MCF 10A (cell line): Measurements from ENCODE around the gene BACH2. TPM values are rescaled to one million over a fixed set of nuclear protein-coding genes. Genes with fewer than 3 reads are reported as not detected.

ENCODE experiments used
- BruUV-seq: library from RNA; stranded (reverse); fragments of 400-500 nt; replicated peaks from 2 replicates; lab custom pipeline; 2021; lab: Mats Ljungman, UMichigan
- CTCF ChIA-PET: fragments of 300-600 bp; sonication (Branson Sonifier 250); formaldehyde crosslinking; extraction: SDS; loops from one replicate; lab custom pipeline; 2021; ENCODE audit warnings: antibody characterized with exemption, inconsistent platforms; lab: Yijun Ruan, JAX
- POLR2A ChIA-PET: fragments of 300-600, 350-650 bp; sonication (Branson Sonifier 250); formaldehyde crosslinking; extraction: SDS; loops from one replicate; lab custom pipeline; 2020; ENCODE audit warnings: antibody characterized with exemption, inconsistent platforms; lab: Yijun Ruan, JAX
- DNase-seq: peaks from one replicate; pipeline ENCODE4 v3.0.0-alpha.2; 2018; ENCODE audit not compliant: unreplicated experiment
- H3K27ac Mint-ChIP-seq: one replicate; pipeline ENCODE4 v1.8.0; 2022; ENCODE audit warnings: mild to moderate bottlenecking, low read depth, mixed read lengths; ENCODE audit not compliant: unreplicated experiment
- H3K27me3 Mint-ChIP-seq: one replicate; pipeline ENCODE4 v1.8.0; 2022; ENCODE audit warnings: mixed read lengths; ENCODE audit not compliant: insufficient read depth, unreplicated experiment
- H3K36me3 Mint-ChIP-seq: one replicate; pipeline ENCODE4 v1.8.0; 2022; ENCODE audit warnings: mild to moderate bottlenecking, moderate library complexity, mixed read lengths; ENCODE audit not compliant: insufficient read depth, unreplicated experiment
- H3K4me1 Mint-ChIP-seq: one replicate; pipeline ENCODE4 v1.8.0; 2022; ENCODE audit warnings: mixed read lengths; ENCODE audit not compliant: insufficient read depth, unreplicated experiment
- H3K4me3 Mint-ChIP-seq: one replicate; pipeline ENCODE4 v1.8.0; 2022; ENCODE audit warnings: mild to moderate bottlenecking, moderate library complexity, mixed read lengths; ENCODE audit not compliant: unreplicated experiment
- H3K9me3 Mint-ChIP-seq: one replicate; pipeline ENCODE4 v1.8.0; 2022; ENCODE audit warnings: mixed read lengths; ENCODE audit not compliant: unreplicated experiment
- intact Hi-C: fragments of 100-400 bp; cut with micrococcal nuclease; formaldehyde crosslinking; loops from 2 replicates; pipeline ENCODE4 v1.14.1; 2022
- total RNA-seq: library from RNA; stranded (reverse); gene quantifications from 2 replicates; pipeline ENCODE4 v1.2.3, GENCODE V29; 2022
- TF ChIP-seq, protein P1 (sequence below): fragments of 200-600 bp; IDR thresholded peaks from one replicate; pipeline ENCODE4 v1.8.0; 2022; ENCODE audit warnings: antibody characterized with exemption, mild to moderate bottlenecking; ENCODE audit not compliant: unreplicated experiment

The BACH2 gene
- total RNA-seq, 1 experiment from 2014 or later = 9.9 TPM

DNA sequence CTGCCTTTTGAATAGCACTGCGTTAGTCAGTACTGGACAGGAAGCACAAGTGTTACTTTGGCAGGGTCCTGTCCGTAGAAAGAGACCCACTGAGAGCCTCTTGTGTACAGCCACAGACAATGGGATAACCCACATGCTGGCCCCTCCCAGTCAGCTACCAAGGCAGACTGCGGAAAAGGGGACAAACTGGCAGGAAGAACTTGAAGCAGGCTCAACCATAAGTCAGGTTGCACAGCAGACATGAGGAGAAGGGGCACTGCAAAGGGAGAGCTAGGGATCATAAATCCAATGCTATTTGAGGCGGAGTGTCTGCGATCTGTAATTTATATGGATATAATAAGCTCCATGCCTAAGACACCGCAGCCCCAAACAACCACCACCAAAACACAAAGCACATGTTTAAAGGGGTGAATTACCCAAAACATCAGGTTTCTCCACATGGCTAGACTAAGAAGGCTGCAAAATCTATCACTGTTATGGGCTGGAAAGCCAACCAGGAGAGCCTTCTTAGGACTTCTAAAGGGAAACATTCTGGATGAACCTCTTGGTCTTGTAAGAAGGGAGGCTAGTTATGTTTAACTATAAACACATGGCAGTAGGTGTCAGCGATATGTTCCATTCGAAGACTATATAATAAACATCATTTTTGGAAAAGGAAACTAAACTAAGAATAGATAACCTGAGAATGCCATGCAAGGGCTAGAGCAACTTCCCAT lies 141.7 kb downstream of the BACH2 start:
- DNase-seq = no peak
- Mint-ChIP-seq H3K27me3 (no peaks in the 10 kb centered on the region), H3K4me3 (no peak overlapping the region), H3K36me3 (no peaks in the 10 kb centered on the region), H3K4me1 (peaks cover 16% of the 10 kb centered on the region), H3K27ac (no peak overlapping the region), H3K9me3 (no peaks in the 10 kb centered on the region)
- ChIA-PET POLR2A (no interaction called here), CTCF (no interaction called here)
- BruUV-seq = no TSS peak
- TF ChIP-seq, protein P1, sequence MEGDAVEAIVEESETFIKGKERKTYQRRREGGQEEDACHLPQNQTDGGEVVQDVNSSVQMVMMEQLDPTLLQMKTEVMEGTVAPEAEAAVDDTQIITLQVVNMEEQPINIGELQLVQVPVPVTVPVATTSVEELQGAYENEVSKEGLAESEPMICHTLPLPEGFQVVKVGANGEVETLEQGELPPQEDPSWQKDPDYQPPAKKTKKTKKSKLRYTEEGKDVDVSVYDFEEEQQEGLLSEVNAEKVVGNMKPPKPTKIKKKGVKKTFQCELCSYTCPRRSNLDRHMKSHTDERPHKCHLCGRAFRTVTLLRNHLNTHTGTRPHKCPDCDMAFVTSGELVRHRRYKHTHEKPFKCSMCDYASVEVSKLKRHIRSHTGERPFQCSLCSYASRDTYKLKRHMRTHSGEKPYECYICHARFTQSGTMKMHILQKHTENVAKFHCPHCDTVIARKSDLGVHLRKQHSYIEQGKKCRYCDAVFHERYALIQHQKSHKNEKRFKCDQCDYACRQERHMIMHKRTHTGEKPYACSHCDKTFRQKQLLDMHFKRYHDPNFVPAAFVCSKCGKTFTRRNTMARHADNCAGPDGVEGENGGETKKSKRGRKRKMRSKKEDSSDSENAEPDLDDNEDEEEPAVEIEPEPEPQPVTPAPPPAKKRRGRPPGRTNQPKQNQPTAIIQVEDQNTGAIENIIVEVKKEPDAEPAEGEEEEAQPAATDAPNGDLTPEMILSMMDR = no peak
- intact Hi-C loops = no loop called here

DNA sequence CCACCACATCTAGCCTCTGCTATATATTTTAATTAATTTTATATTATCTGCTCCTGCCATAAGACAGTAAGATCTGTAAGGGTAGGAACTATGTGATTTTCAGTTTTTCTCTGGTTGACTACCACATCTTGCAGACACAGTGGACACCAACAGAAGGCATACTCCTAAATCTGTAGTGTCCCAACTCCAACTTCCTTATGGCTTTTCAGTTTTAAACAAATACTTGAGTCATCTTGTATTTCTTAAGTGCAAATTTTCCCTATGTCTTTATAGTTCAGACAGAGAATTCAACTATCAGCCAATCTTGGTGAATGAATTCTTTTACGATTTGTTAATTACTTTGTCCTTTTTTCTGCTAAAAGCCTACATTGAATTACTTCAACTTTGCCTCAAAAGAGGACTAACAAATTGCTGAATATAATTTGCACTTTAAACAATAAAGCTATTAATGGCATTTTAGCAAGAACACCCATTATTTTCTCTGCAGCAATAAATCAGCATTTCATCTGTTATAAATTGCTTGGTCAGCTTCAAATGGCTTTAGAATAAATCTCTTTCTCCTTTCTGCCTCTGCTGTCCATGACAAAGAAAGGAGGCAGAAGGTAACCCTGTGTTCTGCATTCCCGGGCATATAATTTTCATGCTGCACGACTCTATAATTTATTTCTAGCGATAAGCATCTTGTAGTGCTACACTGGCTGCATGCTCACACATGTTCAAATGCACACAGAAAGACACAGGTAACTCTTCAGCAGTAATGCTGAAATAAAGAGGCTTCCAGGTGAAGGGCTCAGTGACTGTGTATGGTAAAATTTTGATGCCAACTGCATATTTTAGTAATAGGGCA lies 144.8 kb downstream of the BACH2 start:
- Mint-ChIP-seq H3K4me3 (no peak overlapping the region), H3K27ac (no peak overlapping the region), H3K27me3 (no peaks in the 10 kb centered on the region), H3K36me3 (no peaks in the 10 kb centered on the region), H3K9me3 (no peaks in the 10 kb centered on the region), H3K4me1 (peaks cover 12% of the 10 kb centered on the region)
- intact Hi-C loops = no loop called here
- TF ChIP-seq, protein P1 = no peak
- no peak for DNase-seq
- ChIA-PET POLR2A (no interaction called here), CTCF (interaction anchor here (1.3 kb wide), 1 partner anchor 28 kb away, joined by 4 read pairs; no protein-coding TSS in a partner anchor)
- BruUV-seq = no TSS peak

DNA sequence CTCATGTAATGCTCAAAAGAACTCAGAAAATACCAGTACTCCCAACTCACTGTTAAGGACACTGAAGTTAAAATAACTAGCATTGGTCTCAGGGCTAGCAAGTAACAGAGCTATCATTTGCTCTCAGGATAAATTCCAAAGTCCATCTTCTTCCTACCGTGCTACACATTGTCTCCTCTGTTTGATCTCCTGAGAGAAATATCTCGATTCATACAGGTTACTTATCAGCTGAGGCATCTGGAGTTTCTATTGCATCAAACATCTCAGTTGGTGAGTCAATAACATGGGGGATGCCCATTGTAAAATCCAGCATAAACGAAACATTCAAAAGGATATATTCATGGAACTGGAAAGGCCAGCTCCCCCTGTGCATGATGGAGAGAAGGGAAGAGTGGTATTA lies 147.4 kb downstream of the BACH2 start:
- POLR2A ChIA-PET = no interaction called here
- no peaks in the 10 kb centered on the region for H3K9me3 Mint-ChIP-seq
- DNase-seq = no peak
- CTCF ChIA-PET = interaction anchor here (1.4 kb wide), 1 partner anchor 12 kb away, joined by 3 read pairs; no protein-coding TSS in a partner anchor
- H3K36me3 Mint-ChIP-seq = no peaks in the 10 kb centered on the region
- no peaks in the 10 kb centered on the region for H3K4me1 Mint-ChIP-seq
- no peaks in the 10 kb centered on the region for H3K27me3 Mint-ChIP-seq
- TF ChIP-seq, protein P1 = no peak
- no peak overlapping the region for H3K4me3 Mint-ChIP-seq
- H3K27ac Mint-ChIP-seq = no peak overlapping the region
- no TSS peak for BruUV-seq
- intact Hi-C loops = no loop called here

DNA sequence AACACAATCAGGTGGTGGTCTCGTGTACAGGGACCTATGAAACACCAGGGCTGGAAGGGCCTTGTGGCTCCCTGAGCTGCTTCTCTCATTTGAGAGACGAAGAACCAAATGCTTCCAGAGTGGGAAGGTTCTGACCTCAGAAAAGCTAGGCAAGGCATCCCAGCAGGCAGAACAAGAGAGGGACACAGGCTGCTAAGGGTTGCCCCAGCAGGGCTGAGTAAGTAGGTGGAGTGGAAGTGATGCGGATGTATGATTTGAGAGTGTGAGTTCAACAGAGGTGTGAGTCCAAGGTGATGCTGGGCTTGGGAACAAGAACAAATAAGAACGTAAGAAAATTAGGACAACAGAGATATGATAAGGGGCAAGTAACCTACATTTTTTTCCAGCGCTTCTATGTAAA lies 147.8 kb downstream of the BACH2 start:
- Mint-ChIP-seq H3K4me1 (no peaks in the 10 kb centered on the region), H3K9me3 (no peaks in the 10 kb centered on the region), H3K27me3 (no peaks in the 10 kb centered on the region), H3K4me3 (no peak overlapping the region), H3K36me3 (no peaks in the 10 kb centered on the region), H3K27ac (no peak overlapping the region)
- BruUV-seq = no TSS peak
- TF ChIP-seq, protein P1 = no peak
- ChIA-PET POLR2A (no interaction called here), CTCF (interaction anchor here (1.4 kb wide), 1 partner anchor 12 kb away, joined by 3 read pairs; no protein-coding TSS in a partner anchor)
- intact Hi-C loops = no loop called here
- DNase-seq = no peak
